HG03045 (cell line): ENCODE results near the gene LAIR2.

ENCODE experiments used
- ATAC-seq: cut with Tn5 transposase; IDR thresholded peaks from one replicate; pipeline ENCODE4 v1.9.1; 2021; ENCODE audit warnings: mild to moderate bottlenecking, moderate library complexity; ENCODE audit not compliant: unreplicated experiment

LAIR2 gene, protein sequence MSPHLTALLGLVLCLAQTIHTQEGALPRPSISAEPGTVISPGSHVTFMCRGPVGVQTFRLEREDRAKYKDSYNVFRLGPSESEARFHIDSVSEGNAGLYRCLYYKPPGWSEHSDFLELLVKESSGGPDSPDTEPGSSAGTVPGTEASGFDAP

DNA sequence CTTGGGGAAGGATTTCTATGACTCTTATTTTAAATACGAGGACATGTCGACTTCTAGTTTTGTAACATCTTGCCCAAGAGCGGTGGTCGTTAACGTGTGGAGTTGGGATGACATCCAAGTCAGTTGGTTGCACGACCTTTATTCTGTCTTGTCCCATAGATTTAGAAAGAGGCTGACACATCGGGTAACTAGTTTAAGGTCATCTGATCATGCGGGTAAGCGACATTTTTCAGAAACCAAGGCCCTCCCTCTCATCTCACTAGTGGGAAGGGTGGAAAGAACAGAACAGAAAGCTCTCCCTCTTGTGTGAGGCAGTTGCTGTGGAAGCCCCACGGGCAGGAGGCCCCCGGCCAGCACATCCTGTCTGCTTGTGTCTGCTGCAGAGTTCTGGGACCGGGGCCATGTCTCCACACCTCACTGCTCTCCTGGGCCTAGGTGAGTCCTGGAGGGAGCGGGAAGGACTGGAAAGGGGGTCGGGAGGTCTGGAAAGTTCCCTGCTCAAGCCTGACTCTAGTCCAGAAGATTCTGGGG is at the start of gene LAIR2:
TSS of gene LAIR2 (plus strand) at position 314 of the 531 bp plus-strand sequence. CDS start at position 402, 88 bp downstream.
- ATAC-seq: no peak

DNA sequence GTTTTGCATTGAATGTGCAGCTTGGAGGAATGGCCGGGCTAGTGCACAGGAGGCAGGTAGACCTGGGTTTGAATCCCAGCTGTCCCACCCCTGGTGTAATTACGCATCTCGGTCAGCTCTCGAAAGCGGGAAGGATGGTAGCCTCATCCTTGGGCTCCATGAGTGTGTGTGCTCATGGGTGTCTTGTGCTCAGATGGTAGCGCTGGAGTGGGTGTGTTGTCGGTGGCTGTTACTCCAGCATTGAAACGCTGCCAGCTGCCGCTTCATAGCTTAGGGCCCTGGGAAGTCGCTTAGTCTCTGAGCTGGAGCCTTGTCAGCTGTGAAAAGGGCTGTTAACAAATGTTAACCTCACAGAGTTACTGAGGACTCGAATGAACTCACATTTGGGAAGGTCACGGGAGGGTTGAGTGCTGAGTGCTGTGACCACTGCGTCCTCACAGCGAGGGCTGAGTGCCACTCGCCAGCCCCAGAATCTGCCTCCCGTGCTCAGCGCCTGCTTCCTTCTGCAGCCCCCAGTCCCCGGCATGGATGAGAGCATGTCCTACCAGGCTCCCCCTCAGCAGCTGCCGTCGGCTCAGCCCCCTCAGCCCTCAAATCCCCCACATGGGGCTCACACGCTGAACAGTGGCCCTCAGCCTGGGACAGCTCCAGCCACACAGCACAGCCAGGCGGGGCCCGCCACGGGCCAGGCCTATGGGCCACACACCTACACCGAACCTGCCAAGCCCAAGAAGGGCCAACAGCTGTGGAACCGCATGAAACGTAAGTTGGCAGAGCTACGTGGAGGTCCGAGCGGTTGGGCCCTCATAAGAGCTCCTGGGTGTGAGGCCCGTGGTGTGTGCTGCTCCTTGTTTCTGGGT is 48.5 kb upstream of the LAIR2 start:
- no peak for ATAC-seq

GRCh38 chr19:54454781-54455675 is 47.6 kb upstream of the LAIR2 start:
- ATAC-seq: no peak

DNA sequence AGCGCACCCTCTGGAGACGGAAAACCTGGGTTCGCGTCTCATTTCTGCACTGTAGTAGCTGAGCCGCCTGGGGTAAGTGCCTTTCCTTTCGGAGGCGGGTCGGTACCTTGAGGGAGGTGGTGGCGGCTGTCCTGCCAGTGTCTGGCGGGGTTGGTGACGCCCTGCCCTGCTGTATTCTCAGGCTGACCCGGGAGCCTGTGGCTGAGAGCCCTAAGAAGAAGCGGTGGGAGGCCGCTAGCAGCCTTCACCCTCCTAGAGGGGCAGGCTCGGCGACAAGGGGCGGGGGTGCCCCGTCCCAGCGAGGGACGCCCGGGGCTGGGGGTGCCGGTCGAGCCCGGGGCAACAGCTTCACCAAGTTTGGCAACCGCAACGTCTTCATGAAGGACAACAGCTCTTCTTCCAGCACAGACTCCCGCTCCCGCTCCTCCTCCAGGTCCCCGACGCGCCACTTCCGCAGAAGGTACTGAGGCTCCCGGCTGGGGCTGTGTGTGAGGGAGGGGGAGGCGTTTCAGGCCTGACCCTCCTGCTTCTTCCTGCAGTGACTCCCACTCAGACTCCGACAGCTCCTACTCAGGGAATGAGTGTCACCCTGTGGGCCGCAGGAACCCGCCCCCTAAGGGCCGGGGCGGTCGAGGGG is 46.7 kb upstream of the LAIR2 start:
- no peak for ATAC-seq

- no peak for ATAC-seq
These were observed 45.9 kb upstream of the LAIR2 start for GRCh38 chr19:54456423-54457373.

- ATAC-seq: no peak
These were observed 44.6 kb upstream of the LAIR2 start for GRCh38 chr19:54457773-54458647.

DNA sequence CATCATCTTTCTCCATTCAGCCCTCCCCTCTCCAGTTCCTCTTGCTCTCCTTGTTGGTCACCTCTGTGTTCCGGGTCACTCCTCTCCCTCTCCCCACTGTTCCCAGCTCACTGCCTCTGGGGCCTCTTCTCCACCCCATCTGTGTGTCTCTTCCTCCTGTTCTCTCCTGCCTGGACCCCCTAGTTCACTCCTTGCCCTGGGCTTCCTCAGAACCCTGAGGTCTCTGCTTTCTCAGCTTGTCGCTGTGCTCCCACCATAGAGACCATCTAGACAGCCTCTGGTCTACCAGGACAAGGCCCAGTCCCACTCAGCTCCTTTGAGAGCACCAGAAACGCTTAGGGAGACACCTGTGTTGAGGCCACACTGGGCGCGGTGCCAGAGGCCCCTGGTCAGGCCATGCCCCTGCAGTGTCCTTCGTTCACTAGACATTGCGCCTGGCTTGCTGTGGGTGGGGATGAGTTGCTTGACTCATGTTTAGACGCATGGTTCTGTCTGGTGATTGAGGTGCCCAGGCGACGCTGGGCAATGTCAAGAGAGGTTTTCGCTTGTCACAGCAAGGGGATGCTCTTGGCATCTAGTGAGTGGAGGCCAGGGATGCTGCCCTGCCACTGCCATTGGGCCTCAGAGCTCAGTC is 43.9 kb upstream of the LAIR2 start:
- no peak for ATAC-seq

- ATAC-seq: no peak
These were observed 43.1 kb upstream of the LAIR2 start for GRCh38 chr19:54459282-54460229.

DNA sequence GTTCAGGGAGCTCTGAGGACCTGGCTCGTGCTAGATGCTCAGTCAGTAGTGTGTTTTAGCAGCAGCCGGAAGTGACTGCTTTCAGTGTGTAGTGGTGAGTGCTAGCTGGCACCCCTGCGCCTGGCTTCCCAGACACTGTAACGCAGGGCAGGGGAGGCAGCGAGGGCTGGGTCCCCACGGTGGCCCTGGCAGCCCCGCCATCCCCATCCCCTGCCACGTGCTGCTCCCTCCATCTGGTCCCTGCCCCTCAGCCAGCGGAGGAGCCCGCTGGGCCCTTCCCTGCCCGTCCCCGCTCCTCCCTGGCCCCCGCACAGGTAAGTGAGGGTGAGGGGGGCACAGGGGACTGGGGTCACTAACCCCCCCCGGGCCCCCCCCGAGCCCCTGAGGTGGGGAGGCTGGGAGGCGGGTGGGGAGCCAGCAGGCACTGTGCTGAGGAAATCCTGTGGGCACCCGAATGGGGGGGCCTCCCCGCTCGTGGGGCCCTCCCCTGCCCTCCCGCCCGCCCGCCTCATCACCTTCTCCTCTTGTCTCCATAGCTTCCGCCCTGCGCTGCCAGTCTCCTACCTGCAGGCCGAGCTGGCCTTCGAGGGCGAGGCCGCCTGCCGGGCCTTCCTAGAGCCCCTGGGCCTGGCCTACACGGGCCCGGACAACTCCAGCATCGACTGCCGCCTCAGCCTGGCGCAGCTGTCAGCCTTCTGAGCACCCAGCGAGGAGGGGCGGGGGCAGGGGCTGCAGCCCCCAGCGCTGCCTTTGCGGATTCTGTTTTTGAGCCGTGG is 42.2 kb upstream of the LAIR2 start:
- ATAC-seq: no peak

- ATAC-seq: no peak
These were observed 41.4 kb upstream of the LAIR2 start for GRCh38 chr19:54461210-54461609.

- no peak for ATAC-seq
These were observed 41.0 kb upstream of the LAIR2 start for GRCh38 chr19:54461613-54462012.

DNA sequence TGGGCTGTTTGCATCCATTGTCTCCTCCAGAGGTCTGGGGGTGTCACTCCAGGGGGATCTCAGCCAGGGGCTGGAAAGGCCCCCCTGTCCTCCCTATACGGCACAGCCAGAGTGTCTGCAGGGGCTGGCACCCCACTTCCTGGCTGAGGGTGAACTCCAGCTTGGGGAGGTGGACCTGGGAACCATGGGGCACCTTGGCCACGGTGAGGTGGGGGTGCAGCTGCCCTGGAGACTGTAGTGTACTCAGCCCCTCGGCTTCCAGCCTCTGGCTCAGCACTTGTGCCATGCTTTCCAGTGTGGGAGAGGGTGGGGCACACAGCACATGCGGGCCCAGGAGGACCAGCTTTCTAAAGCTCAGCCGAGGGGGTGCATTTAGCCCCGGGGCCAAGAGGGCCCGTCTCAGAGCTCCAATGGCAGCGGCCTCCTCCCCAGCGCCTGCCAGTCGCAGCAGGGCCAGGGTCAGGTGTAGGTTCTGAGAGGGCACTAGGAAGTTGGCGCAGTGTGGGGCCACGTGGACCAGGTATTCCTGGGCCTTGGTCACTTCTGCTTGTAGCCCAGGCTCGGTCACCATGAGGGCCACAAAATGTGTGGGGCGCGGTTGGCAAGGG is 40.5 kb upstream of the LAIR2 start:
- ATAC-seq: no peak

GRCh38 chr19:54462655-54463530 is 39.7 kb upstream of the LAIR2 start:
- ATAC-seq: peak; percentile 13

GRCh38 chr19:54463531-54464043 is 39.0 kb upstream of the LAIR2 start, which contains the start of gene LENG9:
TSS of gene LENG9 (minus strand) at chr19:54463778. CDS start at chr19:54463526, 252 bp downstream.
- peak; percentile 54 for ATAC-seq
